Brain microvascular endothelial cell (primary cell): ENCODE results near the gene ATAD3C.
"Not testable (repeated sequence)": the region's sequence is repeated elsewhere in the genome, so short reads cannot be mapped to it uniquely, and the experiment has no call there.

Source experiments
- DNase-seq: peaks from one replicate; pipeline ENCODE4 v3.0.0-alpha.2; 2020
- H3K27ac ChIP-seq: fragments of 250-450 bp; sonication (Bioruptor Pico); 2 replicates; pipeline ENCODE4 v1.5.1; 2020; ENCODE audit warnings: mild to moderate bottlenecking, moderate library complexity
- H3K27me3 ChIP-seq: fragments of 250-450 bp; sonication (Bioruptor Pico); replicated peaks from 2 replicates; pipeline ENCODE4 v1.5.1; 2020; ENCODE audit warnings: mild to moderate bottlenecking
- H3K36me3 ChIP-seq: fragments of 250-450 bp; sonication (Bioruptor Pico); replicated peaks from 2 replicates; pipeline ENCODE4 v1.5.1; 2020; ENCODE audit warnings: mild to moderate bottlenecking
- H3K4me3 ChIP-seq: 2 replicates; pipeline ENCODE4 v1.5.1; 2011; ENCODE audit warnings: low read depth, mild to moderate bottlenecking, control low read depth, low read length, moderate library complexity
- in situ Hi-C: cut with HindIII; loops from 2 replicates; pipeline ENCODE4 v1.10.0; 2017; ENCODE audit warnings: low sequenced_read_pairs, low pct_ligation_motif_present
- TF ChIP-seq, protein P1 (sequence below): IDR thresholded peaks from 2 replicates; pipeline ENCODE4 v1.5.1; 2011; ENCODE audit warnings: low read depth, mild to moderate bottlenecking, moderate library complexity, low read length, control low read depth, inconsistent platforms; ENCODE audit errors: missing control alignments

Gene ATAD3C

DNA sequence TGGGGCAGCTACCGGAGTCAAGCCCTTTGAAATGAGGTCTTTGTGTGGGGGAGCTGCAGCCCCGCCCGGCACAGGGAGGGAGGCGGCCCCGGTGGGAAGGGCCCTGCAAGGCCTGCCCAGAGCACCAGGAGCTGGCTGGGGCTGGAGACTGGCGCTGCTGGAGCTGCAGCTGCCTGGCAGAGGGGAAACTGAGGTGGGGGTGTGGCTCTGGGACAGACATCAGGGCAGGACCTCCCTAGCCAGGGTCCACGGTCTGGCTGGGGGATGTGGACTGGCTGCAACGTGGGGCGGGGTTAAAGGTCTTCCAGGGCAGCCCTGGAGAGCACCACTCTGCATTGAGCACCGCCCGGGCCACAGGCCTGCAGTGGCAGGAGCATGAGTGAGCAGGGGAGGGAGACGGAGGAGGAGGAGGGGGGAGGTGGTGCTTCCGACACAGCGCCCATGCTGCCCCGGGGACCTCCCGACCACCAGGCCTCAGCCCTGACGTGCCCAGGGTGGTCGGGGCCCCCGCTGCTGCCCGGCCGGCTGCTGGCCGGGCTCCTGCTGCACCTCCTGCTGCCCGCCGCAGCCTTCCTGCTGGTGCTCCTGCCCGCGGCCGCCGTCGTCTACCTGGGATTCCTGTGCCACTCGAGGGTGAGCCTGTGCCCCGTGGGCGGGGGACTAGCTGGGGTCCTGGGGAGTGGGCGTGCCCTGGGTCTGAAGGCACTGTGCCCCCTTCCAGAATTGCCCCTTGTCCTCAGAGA, 23.6 kb upstream of the ATAD3C start:
- H3K27me3 ChIP-seq: no peaks in the 10 kb centered on the region
- H3K36me3 ChIP-seq: no peaks in the 10 kb centered on the region
- no peak overlapping the region for H3K4me3 ChIP-seq
- in situ Hi-C loops: no loop called here
- H3K27ac ChIP-seq: no peak overlapping the region
- DNase-seq: no peak
- TF ChIP-seq, protein P1, sequence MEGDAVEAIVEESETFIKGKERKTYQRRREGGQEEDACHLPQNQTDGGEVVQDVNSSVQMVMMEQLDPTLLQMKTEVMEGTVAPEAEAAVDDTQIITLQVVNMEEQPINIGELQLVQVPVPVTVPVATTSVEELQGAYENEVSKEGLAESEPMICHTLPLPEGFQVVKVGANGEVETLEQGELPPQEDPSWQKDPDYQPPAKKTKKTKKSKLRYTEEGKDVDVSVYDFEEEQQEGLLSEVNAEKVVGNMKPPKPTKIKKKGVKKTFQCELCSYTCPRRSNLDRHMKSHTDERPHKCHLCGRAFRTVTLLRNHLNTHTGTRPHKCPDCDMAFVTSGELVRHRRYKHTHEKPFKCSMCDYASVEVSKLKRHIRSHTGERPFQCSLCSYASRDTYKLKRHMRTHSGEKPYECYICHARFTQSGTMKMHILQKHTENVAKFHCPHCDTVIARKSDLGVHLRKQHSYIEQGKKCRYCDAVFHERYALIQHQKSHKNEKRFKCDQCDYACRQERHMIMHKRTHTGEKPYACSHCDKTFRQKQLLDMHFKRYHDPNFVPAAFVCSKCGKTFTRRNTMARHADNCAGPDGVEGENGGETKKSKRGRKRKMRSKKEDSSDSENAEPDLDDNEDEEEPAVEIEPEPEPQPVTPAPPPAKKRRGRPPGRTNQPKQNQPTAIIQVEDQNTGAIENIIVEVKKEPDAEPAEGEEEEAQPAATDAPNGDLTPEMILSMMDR: no peak

DNA sequence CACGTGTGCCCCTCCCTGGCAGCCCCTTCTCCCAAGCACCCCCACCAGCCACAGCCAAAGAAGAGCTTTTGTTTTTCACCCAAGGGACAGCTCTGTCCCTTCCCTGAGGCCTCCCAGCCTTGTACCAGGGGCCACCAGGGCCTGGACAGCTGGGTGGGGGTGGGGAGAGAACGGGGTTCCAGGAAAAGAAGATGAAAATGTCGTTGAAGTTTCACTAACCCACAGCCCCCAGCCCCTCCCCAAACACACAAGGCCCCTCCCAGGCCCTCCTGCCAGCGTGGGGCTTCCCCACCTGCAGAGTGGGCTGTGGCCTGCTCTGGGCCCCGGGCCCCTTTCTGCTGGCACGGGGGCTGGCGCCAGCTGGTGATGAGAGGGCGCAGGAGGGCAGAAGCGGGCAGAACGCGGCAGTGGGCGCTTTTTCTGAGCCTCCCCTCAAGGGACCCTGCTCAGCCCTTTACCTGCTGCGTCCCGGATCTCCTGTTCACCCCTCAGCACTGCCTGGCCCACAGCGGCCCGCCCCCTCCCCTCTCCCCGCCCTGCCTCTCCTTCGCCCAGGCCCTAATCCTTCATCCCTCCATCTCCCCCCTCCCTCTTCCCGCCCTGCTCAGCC, 22.9 kb upstream of the ATAD3C start:
- H3K4me3 ChIP-seq: no peak overlapping the region
- DNase-seq: no peak
- in situ Hi-C loops: no loop called here

DNA sequence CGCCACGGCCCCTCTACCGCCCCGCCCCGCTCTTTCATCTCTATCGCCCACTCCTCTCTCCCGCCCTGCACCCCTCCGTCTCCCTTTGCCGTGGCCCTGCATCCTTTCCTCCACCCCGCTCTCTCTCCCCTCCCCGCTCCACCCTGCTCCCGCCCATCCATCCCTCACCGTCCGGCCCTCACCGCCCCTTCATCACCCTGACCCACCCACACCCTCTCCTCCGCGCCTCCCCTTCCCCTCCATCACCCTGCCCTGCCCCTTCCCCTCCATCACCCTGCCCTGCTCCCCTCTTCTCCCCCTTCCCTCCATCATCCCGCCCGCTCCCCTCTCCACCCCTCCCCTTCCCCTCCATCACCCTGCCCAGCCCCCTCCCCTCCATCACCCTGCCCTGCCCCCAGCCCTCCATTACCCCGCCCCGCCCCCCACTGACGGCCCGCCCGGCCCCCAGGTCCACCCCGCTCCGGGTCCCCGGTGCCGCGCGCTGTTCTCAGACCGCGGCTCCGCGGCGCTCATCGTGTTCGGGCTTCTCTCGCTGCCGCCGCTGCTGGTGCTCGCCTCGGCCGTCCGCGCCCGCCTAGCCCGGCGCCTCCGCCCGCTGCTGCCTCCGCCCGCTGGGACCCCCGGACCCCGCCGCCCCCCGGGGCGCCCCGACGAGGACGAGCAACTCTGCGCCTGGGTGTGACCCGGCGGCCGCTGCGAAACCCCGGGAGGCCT, 22.2 kb upstream of the ATAD3C start:
- H3K27me3 ChIP-seq: no peaks in the 10 kb centered on the region
- H3K4me3 ChIP-seq: peak overlapping the region; percentile 22
- H3K36me3 ChIP-seq: no peaks in the 10 kb centered on the region
- TF ChIP-seq, protein P1: no peak
- in situ Hi-C loops: no loop called here
- DNase-seq: no peak
- H3K27ac ChIP-seq: no peak overlapping the region

More for the DNA sequence above, 22.9 kb upstream of the ATAD3C start:
- Histone ChIP-seq H3K27ac (no peak overlapping the region), H3K27me3 (no peaks in the 10 kb centered on the region), H3K36me3 (no peaks in the 10 kb centered on the region)
- TF ChIP-seq, protein P1: no peak

DNA sequence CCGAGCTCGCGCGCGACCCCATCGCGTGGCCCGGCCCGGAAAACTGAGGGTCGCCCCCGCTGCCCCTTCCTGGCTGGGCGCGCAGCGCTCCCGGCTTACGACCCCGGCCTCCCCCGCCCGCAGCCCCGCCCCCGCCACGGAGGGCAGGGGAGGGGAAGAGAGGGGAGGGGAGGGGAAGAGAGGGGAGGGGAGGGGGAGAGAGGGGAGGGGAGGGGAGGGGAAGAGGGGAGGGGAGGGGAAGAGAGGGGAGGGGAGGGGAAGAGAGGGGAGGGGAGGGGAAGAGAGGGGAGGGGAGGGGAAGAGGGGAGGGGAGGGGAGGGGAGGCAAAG, 21.7 kb upstream of the ATAD3C start:
- DNase-seq: no peak
- TF ChIP-seq, protein P1: no peak
- in situ Hi-C loops: no loop called here
- Histone ChIP-seq H3K36me3 (no peaks in the 10 kb centered on the region), H3K27me3 (no peaks in the 10 kb centered on the region), H3K4me3 (peak overlapping the region; percentile 22), H3K27ac (no peak overlapping the region)

DNA sequence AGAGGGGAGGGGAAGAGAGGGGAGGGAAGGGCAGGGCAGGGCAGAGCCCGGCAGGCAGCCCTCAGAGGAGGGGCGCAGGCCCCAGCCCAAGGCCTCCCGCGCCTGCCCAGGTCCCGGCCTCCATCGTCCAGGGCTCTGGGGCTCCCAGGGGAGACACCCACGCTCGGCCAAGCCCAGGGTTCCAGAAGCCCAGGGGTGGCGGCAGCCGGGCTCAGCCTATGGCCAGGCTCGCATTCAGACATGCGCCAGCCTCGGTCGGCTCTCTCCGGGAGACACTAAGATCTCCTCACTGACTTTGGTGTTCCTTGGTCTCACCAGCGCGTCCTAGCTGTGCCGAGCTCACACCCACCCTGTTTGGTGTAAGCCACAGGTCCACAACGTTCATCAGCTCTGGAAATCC, 21.3 kb upstream of the ATAD3C start:
- DNase-seq: no peak
- TF ChIP-seq, protein P1: no peak
- H3K4me3 ChIP-seq: no peak overlapping the region
- in situ Hi-C loops: no loop called here
- no peaks in the 10 kb centered on the region for H3K27me3 ChIP-seq
- H3K27ac ChIP-seq: no peak overlapping the region
- H3K36me3 ChIP-seq: no peaks in the 10 kb centered on the region

DNA sequence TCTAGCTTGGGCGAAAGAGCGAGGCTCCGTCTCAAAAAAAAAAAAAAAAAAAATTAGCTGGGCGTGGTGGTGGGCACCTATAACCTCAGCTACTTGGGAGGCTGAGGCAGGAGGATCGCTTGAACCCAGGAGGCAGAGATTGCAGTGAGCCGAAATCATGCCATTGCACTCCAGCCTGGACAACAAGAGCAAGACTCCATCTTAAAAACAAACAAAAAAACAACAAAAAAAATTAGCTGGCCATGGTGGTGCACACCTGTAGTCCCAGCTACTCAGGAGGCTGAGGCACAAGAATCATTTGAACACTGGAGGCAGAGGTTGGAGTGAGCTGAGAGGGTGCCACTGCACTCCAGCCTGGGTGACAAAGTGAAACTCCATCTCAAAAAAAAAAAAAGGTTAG, 20.5 kb upstream of the ATAD3C start:
- H3K27me3 ChIP-seq, in situ Hi-C loops, H3K4me3 ChIP-seq, DNase-seq, H3K36me3 ChIP-seq, H3K27ac ChIP-seq: not testable (repeated sequence)
